HG03064 (cell line): ENCODE measurements around the gene SCRN2.

Source experiments
- ATAC-seq: cut with Tn5 transposase; IDR thresholded peaks from one replicate; pipeline ENCODE4 v1.9.1; 2021; ENCODE audit warnings: low read depth; ENCODE audit not compliant: unreplicated experiment

Gene SCRN2

DNA sequence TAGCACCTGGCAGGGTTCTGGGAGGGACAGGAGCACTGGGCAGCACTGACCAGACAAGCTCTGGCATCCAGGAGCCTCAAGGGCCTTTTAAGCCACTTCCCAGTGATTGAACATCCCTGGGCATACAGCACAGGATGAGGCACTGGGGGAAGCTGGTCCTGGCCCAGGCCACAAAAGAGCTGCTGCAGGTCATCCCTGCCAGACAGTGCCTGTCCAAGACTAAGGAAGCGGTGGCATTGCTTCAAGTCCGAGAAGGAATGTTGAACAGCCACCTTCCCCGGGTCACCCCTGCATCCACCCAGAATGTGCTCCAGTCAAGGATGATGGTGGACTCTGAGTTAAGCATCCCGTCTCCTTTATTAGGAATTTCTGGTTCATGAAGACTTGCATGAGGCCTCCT, 18.3 kb downstream of the SCRN2 start:
- ATAC-seq: no peak

- ATAC-seq: peak; percentile 72
Measured at GRCh38 chr17:47821424-47822391, 19.4 kb downstream of the SCRN2 start, which contains the start of gene OSBPL7. OSBPL7 (minus strand) TSS chr17:47821794; CDS start chr17:47820278, 1,516 bp downstream.

- no peak for ATAC-seq
Measured at GRCh38 chr17:47821031-47821423, 20.0 kb downstream of the SCRN2 start.

- no peak for ATAC-seq
Measured at GRCh38 chr17:47820033-47820789, 20.9 kb downstream of the SCRN2 start.

- no peak for ATAC-seq
Measured at GRCh38 chr17:47819475-47819874, 21.6 kb downstream of the SCRN2 start.

GRCh38 chr17:47818002-47818695, 22.9 kb downstream of the SCRN2 start:
- no peak for ATAC-seq

GRCh38 chr17:47816947-47817346, 24.1 kb downstream of the SCRN2 start:
- no peak for ATAC-seq

DNA sequence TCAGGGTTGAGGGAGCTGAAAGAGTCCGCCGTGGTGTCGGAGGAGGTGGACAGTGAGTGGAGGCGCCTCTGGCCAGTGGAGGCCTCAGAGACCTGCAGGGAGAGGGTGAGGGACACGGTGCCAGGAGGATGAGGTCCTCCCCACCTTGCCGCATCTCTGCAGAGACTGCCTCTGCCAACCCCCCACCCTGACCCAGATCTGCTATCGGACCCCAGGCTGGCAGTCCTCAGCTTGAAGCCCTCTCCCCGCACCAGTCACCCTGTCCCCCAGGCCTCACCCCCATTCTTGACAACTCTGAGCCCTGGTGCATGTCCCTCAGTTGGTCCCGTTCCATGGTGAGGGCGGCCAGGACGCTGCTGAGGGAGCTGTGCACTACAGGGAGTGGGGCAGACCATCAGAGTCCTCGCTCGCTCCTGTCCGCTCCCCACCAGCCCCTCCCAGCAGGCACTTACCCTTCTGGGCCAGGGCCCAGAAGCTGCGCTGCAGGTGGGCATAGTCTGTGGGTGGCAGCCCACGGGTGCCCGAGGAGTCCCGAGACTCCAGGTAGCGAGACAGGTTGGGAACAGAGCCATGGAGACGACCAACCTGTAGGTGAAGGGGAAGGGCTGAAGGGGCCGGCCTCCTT, 24.9 kb downstream of the SCRN2 start:
- no peak for ATAC-seq

GRCh38 chr17:47815106-47815918, 25.8 kb downstream of the SCRN2 start:
- ATAC-seq: no peak

GRCh38 chr17:47813512-47814031, 27.5 kb downstream of the SCRN2 start:
- no peak for ATAC-seq

GRCh38 chr17:47813077-47813476, 28.0 kb downstream of the SCRN2 start:
- ATAC-seq: no peak

- no peak for ATAC-seq
Measured at GRCh38 chr17:47812146-47812920, 28.7 kb downstream of the SCRN2 start.

DNA sequence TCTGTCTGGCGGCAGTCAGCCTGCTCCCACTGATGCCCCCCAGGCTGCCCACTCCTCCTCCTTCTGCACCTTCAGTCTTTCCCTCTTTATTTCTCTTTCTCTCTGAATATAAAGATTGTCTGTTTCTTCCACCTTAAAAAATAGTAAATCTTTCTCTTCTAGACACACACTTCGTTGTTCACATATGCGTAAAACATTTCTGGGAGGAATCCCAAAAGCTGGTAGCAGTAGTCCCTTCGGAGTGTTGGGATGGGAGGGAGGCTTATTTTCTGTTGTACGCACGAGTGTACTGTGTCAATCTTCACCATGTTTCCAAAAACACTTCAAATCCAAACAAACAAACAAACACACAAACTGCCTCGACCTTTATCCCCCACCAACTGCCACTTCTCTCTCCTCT, 29.4 kb downstream of the SCRN2 start:
- ATAC-seq: no peak

DNA sequence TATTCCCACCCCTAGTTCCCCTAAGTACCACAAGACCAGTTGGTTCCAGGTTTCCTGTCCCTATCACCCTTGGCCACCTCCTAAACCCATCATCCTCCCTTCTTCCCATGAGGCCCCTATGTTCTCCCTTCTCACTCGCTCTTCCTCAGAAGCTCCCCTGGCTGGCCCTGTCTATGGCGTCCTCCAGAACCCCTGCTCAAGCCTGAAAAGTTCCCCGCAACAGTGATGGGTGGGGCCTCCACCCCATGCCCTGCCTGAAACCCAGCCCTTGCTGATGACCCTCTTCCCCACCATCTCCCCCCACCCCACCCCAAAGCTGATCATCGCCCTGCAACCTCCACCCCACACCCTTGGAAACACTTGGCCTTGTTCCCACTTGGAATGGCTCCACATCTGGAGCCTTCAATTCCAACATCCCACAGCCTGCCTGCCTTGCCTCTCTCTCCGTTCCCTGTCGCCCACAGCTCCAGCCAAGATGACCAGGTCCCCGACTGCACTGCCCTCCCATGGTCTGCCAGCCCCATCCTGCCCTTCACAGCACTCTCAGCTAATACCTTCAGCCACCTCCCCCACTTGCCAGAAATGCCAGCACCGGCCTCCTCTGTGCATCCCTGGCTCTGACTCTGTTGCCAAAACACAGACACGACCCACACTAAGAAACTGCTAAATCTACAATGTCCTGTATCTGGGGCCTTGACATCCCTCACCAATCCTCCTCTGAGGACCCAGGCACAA, 30.0 kb downstream of the SCRN2 start:
- ATAC-seq: no peak

- no peak for ATAC-seq
Measured at GRCh38 chr17:47810200-47810821, 30.8 kb downstream of the SCRN2 start.

DNA sequence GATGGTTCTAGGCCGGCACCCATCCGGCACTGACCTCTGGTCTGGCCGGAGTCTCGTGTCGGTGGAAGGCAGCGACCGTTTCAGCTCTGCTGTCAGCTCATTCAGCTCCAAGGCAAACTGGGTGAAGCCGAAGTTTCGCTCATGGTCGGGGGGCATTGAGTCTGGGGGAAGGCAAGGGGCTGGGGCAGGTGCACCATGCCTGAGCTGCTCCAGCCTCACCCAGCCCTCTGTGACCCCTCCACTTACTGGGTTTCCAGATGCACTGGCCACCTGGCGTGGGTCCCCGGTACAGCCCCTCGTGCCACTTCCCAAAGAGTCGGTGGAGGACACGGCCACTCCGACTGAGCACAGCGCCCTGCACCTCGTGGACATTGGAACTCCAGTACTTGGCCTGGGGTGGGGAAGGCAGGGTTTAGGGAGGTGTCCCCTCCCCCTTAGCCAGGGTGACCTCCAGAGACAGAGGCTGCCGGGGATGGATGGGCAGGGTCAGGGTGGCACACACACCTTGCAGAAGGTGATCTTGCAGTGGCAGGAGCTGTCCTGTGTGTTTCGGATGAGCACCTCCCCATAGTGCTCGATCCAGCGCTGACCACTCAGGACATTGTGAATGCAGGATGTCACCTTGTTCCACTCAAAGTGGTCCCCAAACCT, 32.1 kb downstream of the SCRN2 start:
- ATAC-seq: no peak
